GM06990 (cell line): ENCODE results near the gene FBXO33.
"Not testable (repeated sequence)": the region's sequence is repeated elsewhere in the genome, so short reads cannot be mapped to it uniquely, and the experiment has no call there.

ENCODE experiments used
- DNase-seq: peaks from one replicate; pipeline ENCODE4 v3.0.0-alpha.2; 2011; ENCODE audit not compliant: insufficient read length; ENCODE audit errors: extremely low read depth
- H3K27me3 ChIP-seq: replicated peaks from 2 replicates; pipeline ENCODE4 v1.6.0; 2011; ENCODE audit warnings: low read length; ENCODE audit not compliant: control insufficient read depth, insufficient read depth
- H3K36me3 ChIP-seq: 2 replicates; pipeline ENCODE4 v1.5.1; 2011; ENCODE audit warnings: low read length; ENCODE audit not compliant: control insufficient read depth, insufficient read depth
- H3K4me3 ChIP-seq: replicated peaks from 2 replicates; pipeline ENCODE4 v1.5.1; 2011; ENCODE audit warnings: low read depth, mild to moderate bottlenecking, control low read depth, low read length
- TF ChIP-seq, protein P1 (sequence below): IDR thresholded peaks from 2 replicates; pipeline ENCODE4 v1.5.1; 2011; ENCODE audit warnings: low read length, control low read depth, mild to moderate bottlenecking, inconsistent platforms; ENCODE audit not compliant: insufficient read depth, poor library complexity, severe bottlenecking

FBXO33 gene

DNA sequence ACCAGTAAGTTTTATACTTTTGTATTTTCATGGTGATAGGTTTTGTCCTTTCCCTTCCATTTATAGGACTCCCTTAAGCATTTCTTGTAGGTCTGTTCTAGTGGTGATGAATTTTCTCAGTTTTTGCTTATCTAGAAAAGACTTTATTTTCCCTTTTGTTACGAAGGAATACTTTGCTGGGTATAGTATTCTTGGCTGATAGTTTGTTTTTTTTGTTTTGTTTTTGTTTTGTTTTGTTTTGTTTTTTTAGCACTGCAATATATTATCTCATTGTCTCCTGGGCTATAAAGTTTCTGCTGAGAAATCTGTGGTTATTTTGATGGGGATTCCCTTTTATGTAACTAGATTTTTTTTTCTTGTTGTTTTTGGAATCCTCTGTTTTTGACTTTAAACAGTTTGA is 67.7 kb downstream of the FBXO33 start:
- TF ChIP-seq, protein P1, sequence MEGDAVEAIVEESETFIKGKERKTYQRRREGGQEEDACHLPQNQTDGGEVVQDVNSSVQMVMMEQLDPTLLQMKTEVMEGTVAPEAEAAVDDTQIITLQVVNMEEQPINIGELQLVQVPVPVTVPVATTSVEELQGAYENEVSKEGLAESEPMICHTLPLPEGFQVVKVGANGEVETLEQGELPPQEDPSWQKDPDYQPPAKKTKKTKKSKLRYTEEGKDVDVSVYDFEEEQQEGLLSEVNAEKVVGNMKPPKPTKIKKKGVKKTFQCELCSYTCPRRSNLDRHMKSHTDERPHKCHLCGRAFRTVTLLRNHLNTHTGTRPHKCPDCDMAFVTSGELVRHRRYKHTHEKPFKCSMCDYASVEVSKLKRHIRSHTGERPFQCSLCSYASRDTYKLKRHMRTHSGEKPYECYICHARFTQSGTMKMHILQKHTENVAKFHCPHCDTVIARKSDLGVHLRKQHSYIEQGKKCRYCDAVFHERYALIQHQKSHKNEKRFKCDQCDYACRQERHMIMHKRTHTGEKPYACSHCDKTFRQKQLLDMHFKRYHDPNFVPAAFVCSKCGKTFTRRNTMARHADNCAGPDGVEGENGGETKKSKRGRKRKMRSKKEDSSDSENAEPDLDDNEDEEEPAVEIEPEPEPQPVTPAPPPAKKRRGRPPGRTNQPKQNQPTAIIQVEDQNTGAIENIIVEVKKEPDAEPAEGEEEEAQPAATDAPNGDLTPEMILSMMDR = no peak
- DNase-seq = no peak
- Histone ChIP-seq H3K36me3 (no peaks in the 10 kb centered on the region), H3K27me3 (no peaks in the 10 kb centered on the region), H3K4me3 (no peak overlapping the region)

DNA sequence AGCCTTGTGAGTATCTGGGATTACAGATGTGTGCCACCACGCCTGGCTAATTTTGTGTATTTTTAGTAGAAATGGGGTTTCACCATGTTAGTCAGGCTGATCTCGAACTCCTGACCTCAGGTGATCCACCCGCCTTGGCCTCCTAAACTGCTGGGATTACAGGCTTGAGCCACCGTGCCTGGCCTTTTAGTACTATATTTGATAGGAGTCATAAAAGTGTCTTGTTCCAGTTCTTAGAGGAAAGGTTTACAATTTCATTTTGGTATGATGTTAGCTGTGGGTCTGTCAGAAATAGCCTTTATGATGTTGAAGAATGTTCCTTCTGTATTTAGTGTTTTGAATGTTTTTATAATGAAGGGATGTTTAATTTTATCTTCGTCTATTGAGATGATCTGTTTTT is 70.7 kb downstream of the FBXO33 start:
- not testable (repeated sequence) for H3K4me3 ChIP-seq, H3K27me3 ChIP-seq, H3K36me3 ChIP-seq, DNase-seq

DNA sequence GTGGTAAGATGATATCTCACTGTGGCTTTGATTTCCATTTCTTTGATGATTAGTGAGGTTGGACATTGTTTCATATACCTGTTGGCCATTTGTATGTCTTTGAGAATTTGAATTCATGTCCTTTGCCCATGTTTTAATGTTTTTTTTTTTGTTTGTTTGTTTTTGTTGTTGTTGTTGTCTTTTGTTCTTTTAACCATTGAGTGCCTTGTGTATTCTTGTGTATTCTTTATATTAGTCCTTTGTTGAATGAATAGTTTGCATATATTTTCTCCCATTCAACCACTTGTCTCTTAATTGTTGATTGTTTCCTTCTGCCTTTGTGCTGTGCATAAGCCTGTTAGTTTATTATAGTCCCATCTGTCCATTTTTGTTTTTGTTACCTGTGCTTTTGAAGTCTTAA is 71.9 kb downstream of the FBXO33 start:
- Histone ChIP-seq H3K4me3 (no peak overlapping the region), H3K36me3 (no peaks in the 10 kb centered on the region), H3K27me3 (no peaks in the 10 kb centered on the region)
- DNase-seq = no peak
- TF ChIP-seq, protein P1 = no peak

DNA sequence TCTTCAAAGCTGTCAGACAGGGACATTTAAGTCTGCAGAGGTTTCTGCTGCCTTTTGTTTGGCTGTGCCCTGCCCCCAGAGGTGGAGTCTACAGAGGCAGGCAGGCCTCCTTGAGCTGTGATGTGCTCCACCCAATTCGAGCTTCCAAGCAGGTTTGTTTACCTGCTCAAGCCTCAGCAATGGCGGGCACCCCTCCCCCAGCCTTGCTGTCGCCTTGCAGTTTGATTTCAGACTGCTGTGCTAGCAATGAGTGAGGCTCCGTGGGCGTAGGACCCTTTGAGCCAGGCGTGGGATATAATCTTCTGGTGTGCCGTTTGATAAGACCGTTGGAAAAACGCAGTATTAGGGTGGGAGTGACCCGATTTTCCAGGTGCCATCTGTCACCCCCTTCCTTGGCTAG is 73.2 kb downstream of the FBXO33 start:
- not testable (repeated sequence) for H3K36me3 ChIP-seq, DNase-seq, H3K4me3 ChIP-seq, H3K27me3 ChIP-seq

DNA sequence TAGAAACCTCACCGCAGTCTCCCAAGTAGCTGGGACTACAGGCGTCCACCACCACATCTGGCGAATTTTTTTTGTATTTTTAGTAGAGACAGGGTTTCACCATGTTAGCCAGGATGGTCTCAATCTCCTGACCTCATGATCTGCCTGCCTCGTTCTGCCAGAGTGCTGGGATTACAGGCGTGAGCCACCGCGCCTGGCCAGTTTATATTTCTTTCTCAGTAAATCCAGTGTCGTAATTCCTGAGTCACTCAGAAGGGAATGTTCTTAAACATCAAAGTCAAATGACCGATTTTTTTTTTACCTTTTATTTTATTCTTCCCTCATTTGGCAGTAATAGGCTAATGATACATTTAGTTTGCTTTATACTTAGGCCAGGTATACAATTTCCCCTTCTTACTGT is 80.5 kb downstream of the FBXO33 start:
- no peaks in the 10 kb centered on the region for H3K27me3 ChIP-seq
- TF ChIP-seq, protein P1 = no peak
- no peaks in the 10 kb centered on the region for H3K36me3 ChIP-seq

DNA sequence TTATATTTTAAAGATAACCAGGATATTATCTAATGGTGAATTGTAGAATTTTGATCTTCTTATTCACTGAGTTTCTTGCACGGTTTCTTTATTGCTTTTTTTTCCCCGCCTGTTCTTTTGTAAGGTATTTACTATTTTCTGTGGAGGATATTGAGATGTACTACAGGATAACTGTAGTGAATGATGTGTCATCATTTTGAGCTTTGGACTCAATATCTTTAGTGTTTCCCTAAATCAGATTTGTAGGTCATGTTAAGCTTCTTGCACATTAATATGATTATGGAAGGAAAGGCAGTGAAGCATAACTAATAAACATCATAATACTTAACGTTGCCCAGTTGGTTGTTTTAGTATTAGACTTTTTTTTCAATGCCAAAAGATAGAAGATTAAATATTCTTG is 81.4 kb downstream of the FBXO33 start:
- TF ChIP-seq, protein P1 = no peak
- no peaks in the 10 kb centered on the region for H3K36me3 ChIP-seq
- H3K4me3 ChIP-seq = no peak overlapping the region
- no peak for DNase-seq
- no peaks in the 10 kb centered on the region for H3K27me3 ChIP-seq

More for the DNA sequence above, 80.5 kb downstream of the FBXO33 start:
- no peak overlapping the region for H3K4me3 ChIP-seq
- no peak for DNase-seq
